ENCODE data around the gene EVI2B. TPM values are rescaled to one million over a fixed set of nuclear protein-coding genes. Genes with fewer than 3 reads are reported as not detected.
"Not testable (repeated sequence)": the region's sequence is repeated elsewhere in the genome, so short reads cannot be mapped to it uniquely, and the experiment has no call there.

The EVI2B gene
- total RNA-seq, 4 donors from 2014 or later, result 3.0 to 11.8 (median 4.8) TPM

DNA sequence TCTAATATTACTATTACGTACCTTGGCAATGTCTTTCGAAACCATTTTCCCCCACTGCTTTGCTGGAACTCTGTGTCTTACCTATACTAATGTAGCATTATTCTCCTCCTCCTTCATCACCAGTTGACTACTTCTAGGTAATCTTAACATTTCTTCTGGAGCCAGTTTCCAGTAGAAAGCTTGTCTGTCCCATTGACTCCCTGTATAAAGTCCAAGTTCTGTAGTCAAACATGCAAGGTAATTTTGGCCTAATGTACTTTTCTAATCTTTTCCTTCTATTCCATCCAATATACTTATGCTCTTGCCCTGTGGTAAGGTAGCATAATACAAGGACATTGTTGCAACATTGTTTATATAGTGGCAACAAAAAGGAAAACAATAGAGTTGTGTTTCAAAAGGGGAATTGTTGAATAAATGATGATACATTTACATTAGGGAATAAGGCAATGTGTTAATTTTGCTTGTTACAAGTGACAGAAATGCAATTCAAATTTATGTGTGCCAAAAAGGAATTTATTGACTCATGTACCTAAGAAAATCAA is 44.7 kb downstream of the EVI2B start:
- Histone ChIP-seq H3K36me3 (peaks cover 0 to 6% of the 10 kb centered on the region in 2 donors), H3K27ac (peak overlapping the region; percentile 26 to 70 (median 70))

DNA sequence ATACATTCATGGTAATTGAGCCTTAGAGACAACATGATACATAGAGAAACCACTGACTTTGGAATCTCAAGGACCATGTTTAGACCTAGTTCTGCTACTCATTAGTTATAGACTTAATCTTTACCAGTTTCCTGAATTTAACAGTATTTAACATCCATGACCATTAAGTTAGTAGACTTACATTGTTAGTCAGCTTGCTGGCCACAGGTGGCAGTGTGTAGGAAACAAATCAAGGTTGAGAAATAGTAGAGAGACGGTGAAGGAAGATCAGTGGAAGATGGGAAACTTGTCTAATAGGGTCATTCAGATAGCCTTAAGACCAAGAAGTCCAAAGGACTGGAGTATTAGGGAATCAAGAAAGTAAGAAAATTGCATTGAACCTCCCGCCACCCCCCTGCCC is 47.8 kb downstream of the EVI2B start:
- H3K27ac ChIP-seq, result no peak overlapping the region
- peaks cover 0 to 7% of the 10 kb centered on the region in 2 donors for H3K36me3 ChIP-seq
- intact Hi-C loops (cut with DNase I), result no loop called here
- H3K4me1 ChIP-seq, result peaks cover 12 to 19% of the 10 kb centered on the region in 2 donors
- WGBS, 2 donors, result 92 to 95% methylated on average over 2 of the region's 2 CpGs
- H3K4me3 ChIP-seq (replicated peaks in 1 of 3), result no peak overlapping the region
- DNase-seq, result no peak
- TF ChIP-seq, protein P1, sequence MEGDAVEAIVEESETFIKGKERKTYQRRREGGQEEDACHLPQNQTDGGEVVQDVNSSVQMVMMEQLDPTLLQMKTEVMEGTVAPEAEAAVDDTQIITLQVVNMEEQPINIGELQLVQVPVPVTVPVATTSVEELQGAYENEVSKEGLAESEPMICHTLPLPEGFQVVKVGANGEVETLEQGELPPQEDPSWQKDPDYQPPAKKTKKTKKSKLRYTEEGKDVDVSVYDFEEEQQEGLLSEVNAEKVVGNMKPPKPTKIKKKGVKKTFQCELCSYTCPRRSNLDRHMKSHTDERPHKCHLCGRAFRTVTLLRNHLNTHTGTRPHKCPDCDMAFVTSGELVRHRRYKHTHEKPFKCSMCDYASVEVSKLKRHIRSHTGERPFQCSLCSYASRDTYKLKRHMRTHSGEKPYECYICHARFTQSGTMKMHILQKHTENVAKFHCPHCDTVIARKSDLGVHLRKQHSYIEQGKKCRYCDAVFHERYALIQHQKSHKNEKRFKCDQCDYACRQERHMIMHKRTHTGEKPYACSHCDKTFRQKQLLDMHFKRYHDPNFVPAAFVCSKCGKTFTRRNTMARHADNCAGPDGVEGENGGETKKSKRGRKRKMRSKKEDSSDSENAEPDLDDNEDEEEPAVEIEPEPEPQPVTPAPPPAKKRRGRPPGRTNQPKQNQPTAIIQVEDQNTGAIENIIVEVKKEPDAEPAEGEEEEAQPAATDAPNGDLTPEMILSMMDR (IDR thresholded peaks at IDR 0.05), result no peak
- no peak for TF ChIP-seq POLR2A (IDR thresholded peaks at IDR 0.05)
- no peaks in the 10 kb centered on the region for H3K27me3 ChIP-seq
- no peaks in the 10 kb centered on the region for H3K9me3 ChIP-seq

More for the DNA sequence above, 44.7 kb downstream of the EVI2B start:
- Histone ChIP-seq H3K4me1 (peaks cover 19 to 23% of the 10 kb centered on the region in 2 donors), H3K27me3 (no peaks in the 10 kb centered on the region), H3K4me3 (replicated peaks in 1 of 3) (no peak overlapping the region), H3K9me3 (no peaks in the 10 kb centered on the region)
- TF ChIP-seq, protein P1 (IDR thresholded peaks at IDR 0.05), result peak in 1 of 6 experiments; percentile 1
- no peak for TF ChIP-seq POLR2A (IDR thresholded peaks at IDR 0.05)
- DNase-seq, result no peak
- intact Hi-C loops (cut with DNase I), result no loop called here
- WGBS, 2 donors, result 95 to 97% methylated on average over 2 of the region's 2 CpGs

DNA sequence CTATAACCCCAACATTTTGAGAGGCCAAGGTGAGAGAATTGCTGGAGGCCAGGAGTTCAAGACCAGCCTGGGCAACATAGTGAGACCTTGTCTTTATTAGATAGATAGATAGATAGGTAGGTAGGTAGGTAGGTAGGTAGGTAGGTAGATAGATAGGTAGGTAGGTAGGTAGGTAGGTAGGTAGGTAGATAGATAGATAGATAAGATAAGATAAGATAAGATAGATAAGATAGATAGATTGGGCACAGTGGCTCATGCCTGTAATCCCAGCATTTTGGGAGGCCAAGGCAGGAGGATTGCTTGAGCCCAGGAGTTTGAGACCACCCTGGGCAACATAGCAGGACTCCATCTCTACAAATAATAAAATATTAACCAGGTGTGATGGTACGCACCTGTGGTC is 50.9 kb downstream of the EVI2B start:
- intact Hi-C loops (cut with DNase I); H3K9me3 ChIP-seq; H3K27ac ChIP-seq; H3K4me1 ChIP-seq; H3K4me3 ChIP-seq (replicated peaks in 1 of 3); DNase-seq; H3K36me3 ChIP-seq; H3K27me3 ChIP-seq: not testable (repeated sequence)
- 98 to 100% methylated on average over 1 of the region's 1 CpG for WGBS, 2 donors

DNA sequence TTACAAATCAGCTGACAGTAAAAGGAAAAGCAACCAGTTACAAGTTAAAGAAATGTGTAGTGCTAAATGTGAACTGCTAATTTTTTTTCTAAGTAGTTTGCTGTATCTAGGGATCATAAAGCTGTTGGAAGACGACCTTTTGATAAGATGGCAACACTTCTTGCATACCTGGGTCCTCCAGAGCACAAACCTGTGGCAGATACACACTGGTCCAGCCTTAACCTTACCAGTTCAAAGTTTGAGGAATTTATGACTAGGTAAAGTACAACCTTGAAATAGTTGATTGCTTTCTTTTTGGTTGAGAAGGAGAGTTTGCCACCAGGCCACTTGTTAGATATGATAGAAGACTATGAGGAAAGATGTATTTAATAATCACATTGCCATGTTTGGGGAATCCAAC is 52.3 kb downstream of the EVI2B start:
- H3K36me3 ChIP-seq, result peaks cover 3 to 9% of the 10 kb centered on the region in 2 donors
- DNase-seq, result no peak
- no peaks in the 10 kb centered on the region for H3K9me3 ChIP-seq
- no peak overlapping the region for H3K27ac ChIP-seq
- intact Hi-C loops (cut with DNase I), result no loop called here
- 90 to 91% methylated on average over 1 of the region's 1 CpG for WGBS, 2 donors
- no peak for TF ChIP-seq POLR2A (IDR thresholded peaks at IDR 0.05)
- TF ChIP-seq, protein P1 (IDR thresholded peaks at IDR 0.05), result no peak
- H3K27me3 ChIP-seq, result no peaks in the 10 kb centered on the region
- no peaks in the 10 kb centered on the region for H3K4me1 ChIP-seq
- no peak overlapping the region for H3K4me3 ChIP-seq (replicated peaks in 1 of 3)

DNA sequence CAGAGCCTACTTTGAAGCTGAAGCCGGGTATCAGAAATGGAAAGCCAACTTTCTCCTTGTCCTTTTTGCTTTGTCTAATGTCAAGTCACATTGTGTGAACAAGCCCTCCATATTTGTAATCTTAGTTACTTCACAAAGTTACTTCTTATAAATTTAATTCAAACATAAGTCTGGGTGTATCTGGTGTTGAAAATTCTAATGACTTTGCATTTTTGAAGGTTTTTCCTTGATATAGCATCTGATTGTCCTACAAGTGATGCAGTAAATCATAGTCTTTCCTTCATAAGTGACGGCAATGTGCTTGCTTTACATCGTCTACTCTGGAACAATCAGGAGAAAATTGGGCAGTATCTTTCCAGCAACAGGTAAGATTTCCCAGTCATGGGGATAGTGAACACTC is 53.7 kb downstream of the EVI2B start:
- intact Hi-C loops (cut with DNase I), result no loop called here
- Histone ChIP-seq H3K4me1 (no peaks in the 10 kb centered on the region), H3K36me3 (peaks cover 3 to 4% of the 10 kb centered on the region in 2 donors), H3K27ac (no peak overlapping the region), H3K4me3 (replicated peaks in 1 of 3) (no peak overlapping the region), H3K27me3 (no peaks in the 10 kb centered on the region), H3K9me3 (no peaks in the 10 kb centered on the region)
- no peak for DNase-seq
- TF ChIP-seq, protein P1 (IDR thresholded peaks at IDR 0.05), result no peak
- TF ChIP-seq POLR2A (IDR thresholded peaks at IDR 0.05), result no peak
- whole genome bisulfite sequencing, 2 donors, result 95 to 97% methylated on average over 3 of the region's 3 CpGs

Data from thyroid gland (tissue), 4 donors.